ENCODE data around the gene SOS1.

Gene SOS1

DNA sequence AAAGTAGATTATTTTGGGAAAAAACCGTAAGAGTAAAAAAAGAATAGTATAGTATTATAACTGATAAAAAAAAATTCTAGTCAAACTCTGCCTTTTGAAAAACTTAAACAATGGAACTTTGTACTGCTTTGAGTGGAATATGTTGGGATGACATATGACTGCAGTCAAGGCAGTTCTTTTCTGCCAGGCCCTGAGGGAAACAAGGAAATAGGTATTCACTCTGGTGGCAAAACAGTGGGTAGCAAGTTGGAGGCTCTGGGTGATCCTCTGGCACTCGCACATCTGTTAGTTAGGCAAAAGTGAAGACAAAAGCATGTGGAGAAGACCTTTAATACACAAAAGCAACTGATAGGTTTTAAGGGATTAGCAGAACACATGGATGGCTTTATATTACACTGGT, 129.0 kb downstream of the SOS1 start:
- DNase-seq (ENCODE audit: extremely low spot score) = no peak
- ChIA-PET POLR2A (no interaction called here), CTCF (no interaction called here)
- TF ChIP-seq BHLHE40 (IDR thresholded peaks at IDR 0.05; ENCODE audit: borderline replicate concordance) = no peak
- no peak for TF ChIP-seq LEF1 (IDR thresholded peaks at IDR 0.05; ENCODE audit: borderline replicate concordance)
- TF ChIP-seq ELF4 (IDR thresholded peaks at IDR 0.05) = no peak
- TF ChIP-seq FOXA1 (IDR thresholded peaks at IDR 0.05) = no peak
- TF ChIP-seq SUZ12 (IDR thresholded peaks at IDR 0.05) = no peak
- TF ChIP-seq, protein P1, sequence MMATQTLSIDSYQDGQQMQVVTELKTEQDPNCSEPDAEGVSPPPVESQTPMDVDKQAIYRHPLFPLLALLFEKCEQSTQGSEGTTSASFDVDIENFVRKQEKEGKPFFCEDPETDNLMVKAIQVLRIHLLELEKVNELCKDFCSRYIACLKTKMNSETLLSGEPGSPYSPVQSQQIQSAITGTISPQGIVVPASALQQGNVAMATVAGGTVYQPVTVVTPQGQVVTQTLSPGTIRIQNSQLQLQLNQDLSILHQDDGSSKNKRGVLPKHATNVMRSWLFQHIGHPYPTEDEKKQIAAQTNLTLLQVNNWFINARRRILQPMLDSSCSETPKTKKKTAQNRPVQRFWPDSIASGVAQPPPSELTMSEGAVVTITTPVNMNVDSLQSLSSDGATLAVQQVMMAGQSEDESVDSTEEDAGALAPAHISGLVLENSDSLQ (IDR thresholded peaks at IDR 0.05) = no peak
- TF ChIP-seq FOXM1 (IDR thresholded peaks at IDR 0.05; ENCODE audit: borderline replicate concordance) = no peak
- TF ChIP-seq SP1 (IDR thresholded peaks at IDR 0.05) = no peak
- no peak for TF ChIP-seq HDGF (IDR thresholded peaks at IDR 0.05; ENCODE audit: borderline replicate concordance)
- TF ChIP-seq ARNT (IDR thresholded peaks at IDR 0.05) = no peak
- no peak for TF ChIP-seq NFRKB (IDR thresholded peaks at IDR 0.05)
- TF ChIP-seq ZNF384 (IDR thresholded peaks at IDR 0.05) = no peak
- TF ChIP-seq TARDBP (IDR thresholded peaks at IDR 0.05) = no peak
- TF ChIP-seq L3MBTL2 (conservative IDR thresholded peaks at IDR 0.05) = no peak
- no peak for TF ChIP-seq CTBP1 (IDR thresholded peaks at IDR 0.05; ENCODE audit: borderline replicate concordance)
- TF ChIP-seq FOXK2 (IDR thresholded peaks at IDR 0.05) = no peak

DNA sequence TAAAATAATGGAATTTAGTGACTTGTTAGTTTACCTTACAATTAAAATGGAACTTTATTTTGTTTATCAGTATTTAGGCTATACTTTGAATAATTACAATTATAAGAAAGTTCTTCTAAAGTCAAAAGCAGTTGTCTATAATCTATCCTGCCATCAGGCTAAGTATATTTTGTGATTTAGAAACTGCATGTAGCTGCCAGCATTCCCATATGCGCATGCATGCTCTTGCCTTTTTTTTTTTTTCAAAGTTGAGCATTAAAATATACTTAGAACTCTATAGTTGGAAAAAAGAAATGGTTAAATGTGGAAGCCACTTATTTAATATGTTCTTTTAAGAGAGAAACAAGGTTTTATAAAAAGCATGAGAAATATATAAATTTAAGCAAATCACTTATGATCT, 132.1 kb downstream of the SOS1 start:
- no peak for DNase-seq (ENCODE audit: extremely low spot score)
- TF ChIP-seq L3MBTL2 (conservative IDR thresholded peaks at IDR 0.05) = no peak
- TF ChIP-seq ARNT (IDR thresholded peaks at IDR 0.05) = no peak
- no peak for TF ChIP-seq FOXK2 (IDR thresholded peaks at IDR 0.05)
- no peak for TF ChIP-seq BHLHE40 (IDR thresholded peaks at IDR 0.05; ENCODE audit: borderline replicate concordance)
- no peak for TF ChIP-seq LEF1 (IDR thresholded peaks at IDR 0.05; ENCODE audit: borderline replicate concordance)
- no peak for TF ChIP-seq SUZ12 (IDR thresholded peaks at IDR 0.05)
- ChIA-PET POLR2A (no interaction called here), CTCF (no interaction called here)

DNA sequence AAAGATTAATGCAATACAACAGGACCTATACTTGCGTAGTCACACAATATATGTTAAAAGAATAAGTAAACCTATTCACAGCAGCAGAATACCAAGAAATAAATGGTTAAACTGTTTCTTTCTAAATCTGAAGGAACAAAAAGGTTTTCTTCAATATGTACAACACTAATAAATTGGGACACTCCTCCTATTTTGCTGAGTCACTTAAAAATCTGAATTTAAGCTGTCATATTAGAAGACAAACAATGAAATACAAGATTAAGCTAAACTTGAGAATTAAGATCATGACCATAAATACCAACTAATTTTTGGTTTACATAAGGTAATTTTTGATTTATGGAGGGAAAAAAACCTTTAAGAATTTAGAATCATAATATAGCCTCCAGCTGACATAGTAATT, 138.4 kb downstream of the SOS1 start:
- DNase-seq (ENCODE audit: extremely low spot score) = no peak
- ChIA-PET POLR2A (no interaction called here), CTCF (no interaction called here)
- no peak for TF ChIP-seq NFRKB (IDR thresholded peaks at IDR 0.05)
- TF ChIP-seq FOXA1 (IDR thresholded peaks at IDR 0.05) = no peak
- TF ChIP-seq, protein P1 (IDR thresholded peaks at IDR 0.05) = no peak
- no peak for TF ChIP-seq HDGF (IDR thresholded peaks at IDR 0.05; ENCODE audit: borderline replicate concordance)
- TF ChIP-seq LEF1 (IDR thresholded peaks at IDR 0.05; ENCODE audit: borderline replicate concordance) = no peak
- TF ChIP-seq TARDBP (IDR thresholded peaks at IDR 0.05) = no peak
- no peak for TF ChIP-seq FOXM1 (IDR thresholded peaks at IDR 0.05; ENCODE audit: borderline replicate concordance)
- no peak for TF ChIP-seq ELF4 (IDR thresholded peaks at IDR 0.05)

- DNase-seq (ENCODE audit: extremely low spot score) = no peak
- ChIA-PET POLR2A (no interaction called here), CTCF (no interaction called here)
- no peak for TF ChIP-seq SUZ12 (IDR thresholded peaks at IDR 0.05)
- TF ChIP-seq LEF1 (IDR thresholded peaks at IDR 0.05; ENCODE audit: borderline replicate concordance) = no peak
- TF ChIP-seq, protein P1 (IDR thresholded peaks at IDR 0.05) = no peak
- no peak for TF ChIP-seq ELF4 (IDR thresholded peaks at IDR 0.05)
- TF ChIP-seq CTBP1 (IDR thresholded peaks at IDR 0.05; ENCODE audit: borderline replicate concordance) = no peak
- TF ChIP-seq HDGF (IDR thresholded peaks at IDR 0.05; ENCODE audit: borderline replicate concordance) = no peak
- no peak for TF ChIP-seq ZNF384 (IDR thresholded peaks at IDR 0.05)
- TF ChIP-seq ARNT (IDR thresholded peaks at IDR 0.05) = no peak
- no peak for TF ChIP-seq BHLHE40 (IDR thresholded peaks at IDR 0.05; ENCODE audit: borderline replicate concordance)
- no peak for TF ChIP-seq FOXK2 (IDR thresholded peaks at IDR 0.05)
- no peak for TF ChIP-seq FOXM1 (IDR thresholded peaks at IDR 0.05; ENCODE audit: borderline replicate concordance)
- TF ChIP-seq SP1 (IDR thresholded peaks at IDR 0.05) = no peak
- TF ChIP-seq FOXA1 (IDR thresholded peaks at IDR 0.05) = no peak
- no peak for TF ChIP-seq TARDBP (IDR thresholded peaks at IDR 0.05)
- TF ChIP-seq NFRKB (IDR thresholded peaks at IDR 0.05) = no peak
- TF ChIP-seq L3MBTL2 (conservative IDR thresholded peaks at IDR 0.05) = no peak
Observed at GRCh38 chr2:38981670-38982357, 139.0 kb downstream of the SOS1 start.

DNA sequence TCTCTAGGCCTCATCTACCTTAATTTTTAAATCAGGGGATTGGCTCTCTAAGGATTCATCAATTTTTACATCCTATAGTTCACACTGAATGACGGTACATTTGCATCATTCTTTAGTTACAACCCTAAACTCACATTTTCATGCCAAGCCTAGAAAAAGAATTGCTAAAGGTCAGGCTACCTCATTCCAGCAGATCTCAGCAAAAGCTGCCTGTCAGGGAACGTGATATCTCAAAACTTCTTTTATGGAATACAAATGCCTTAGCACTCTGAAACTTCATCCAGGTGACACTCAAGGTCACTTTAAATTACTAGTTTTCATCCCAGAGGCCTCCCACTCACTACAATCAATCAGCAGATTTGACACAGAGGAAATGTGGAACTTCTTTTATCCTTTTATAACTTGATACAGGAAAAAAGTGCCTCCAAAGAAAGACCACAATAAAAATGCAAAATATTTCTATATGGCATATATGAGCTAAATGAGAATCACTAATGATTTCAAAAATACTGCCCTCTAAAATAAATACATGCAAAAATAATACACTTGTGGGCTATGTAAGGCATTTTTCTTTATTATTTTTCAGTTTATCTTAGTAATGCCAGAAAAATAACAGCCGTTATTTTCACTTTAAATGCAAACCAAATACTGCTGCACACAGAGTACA, 139.7 kb downstream of the SOS1 start:
- ChIA-PET POLR2A (no interaction called here), CTCF (no interaction called here)
- TF ChIP-seq, protein P1 (IDR thresholded peaks at IDR 0.05) = peak; percentile 82
- TF ChIP-seq TARDBP (IDR thresholded peaks at IDR 0.05) = no peak
- DNase-seq (ENCODE audit: extremely low spot score) = no peak

- ChIA-PET POLR2A (no interaction called here), CTCF (no interaction called here)
- DNase-seq (ENCODE audit: extremely low spot score) = no peak
- TF ChIP-seq HDGF (IDR thresholded peaks at IDR 0.05; ENCODE audit: borderline replicate concordance) = no peak
- TF ChIP-seq FOXA1 (IDR thresholded peaks at IDR 0.05) = no peak
- TF ChIP-seq, protein P1 (IDR thresholded peaks at IDR 0.05) = no peak
- TF ChIP-seq SP1 (IDR thresholded peaks at IDR 0.05) = no peak
- TF ChIP-seq FOXK2 (IDR thresholded peaks at IDR 0.05) = no peak
- no peak for TF ChIP-seq BHLHE40 (IDR thresholded peaks at IDR 0.05; ENCODE audit: borderline replicate concordance)
- TF ChIP-seq ARNT (IDR thresholded peaks at IDR 0.05) = no peak
- no peak for TF ChIP-seq NFRKB (IDR thresholded peaks at IDR 0.05)
- no peak for TF ChIP-seq SUZ12 (IDR thresholded peaks at IDR 0.05)
- TF ChIP-seq ELF4 (IDR thresholded peaks at IDR 0.05) = no peak
- no peak for TF ChIP-seq TARDBP (IDR thresholded peaks at IDR 0.05)
- no peak for TF ChIP-seq LEF1 (IDR thresholded peaks at IDR 0.05; ENCODE audit: borderline replicate concordance)
- no peak for TF ChIP-seq FOXM1 (IDR thresholded peaks at IDR 0.05; ENCODE audit: borderline replicate concordance)
- TF ChIP-seq L3MBTL2 (conservative IDR thresholded peaks at IDR 0.05) = no peak
- no peak for TF ChIP-seq ZNF384 (IDR thresholded peaks at IDR 0.05)
- no peak for TF ChIP-seq CTBP1 (IDR thresholded peaks at IDR 0.05; ENCODE audit: borderline replicate concordance)
Observed at GRCh38 chr2:38978908-38979307, 141.9 kb downstream of the SOS1 start.

Data from HEK293T (cell line).